Subcutaneous adipose tissue (tissue), 4 donors: ENCODE data around the gene GPR68. TPM values are rescaled to one million over a fixed set of nuclear protein-coding genes. Genes with fewer than 3 reads are reported as not detected.

Experiments
- CTCF ChIP-seq: fragments of 450-650 bp; IDR thresholded peaks from one replicate; pipeline ENCODE4 v1.5.1; 2016; ENCODE audit warnings: low read depth, mild to moderate bottlenecking, control low read depth, antibody characterized with exemption, moderate library complexity
- total RNA-seq, 4 donors: library from RNA; depleted of rRNA; stranded (reverse); fragments of >200 nt; gene quantifications; one replicate each; pipeline ENCODE4 v1.1.0, GENCODE V29; 2016

Gene GPR68
- total RNA-seq, 4 donors from 2014 or later, result 0.51 to 2.2 (median 1.2) TPM

GRCh38 chr14:91238661-91239060, 5.8 kb downstream of the GPR68 start:
- TF ChIP-seq CTCF, result no peak

DNA sequence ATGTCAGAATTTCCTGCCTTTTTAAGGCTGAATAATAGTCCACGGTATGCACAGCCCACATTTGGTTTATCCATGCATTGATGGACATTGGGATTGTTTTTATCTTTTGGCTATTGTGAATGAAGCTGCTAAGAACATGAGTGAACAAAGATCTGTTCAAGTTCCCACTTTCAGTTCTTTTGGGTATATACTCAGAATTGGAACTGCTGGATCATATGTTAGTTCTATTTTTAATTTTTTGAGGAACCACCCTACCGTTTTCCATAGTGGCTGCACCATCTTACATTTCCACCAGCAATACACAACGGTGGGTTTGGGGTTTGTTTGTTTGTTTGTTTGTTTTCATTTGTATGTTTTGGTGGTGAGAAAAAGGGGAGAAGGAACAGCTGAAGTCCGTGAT, 6.4 kb downstream of the GPR68 start:
- TF ChIP-seq CTCF, result no peak

GRCh38 chr14:91237219-91237618, 7.3 kb downstream of the GPR68 start:
- TF ChIP-seq CTCF, result no peak

GRCh38 chr14:91235841-91236240, 8.7 kb downstream of the GPR68 start:
- no peak for TF ChIP-seq CTCF

DNA sequence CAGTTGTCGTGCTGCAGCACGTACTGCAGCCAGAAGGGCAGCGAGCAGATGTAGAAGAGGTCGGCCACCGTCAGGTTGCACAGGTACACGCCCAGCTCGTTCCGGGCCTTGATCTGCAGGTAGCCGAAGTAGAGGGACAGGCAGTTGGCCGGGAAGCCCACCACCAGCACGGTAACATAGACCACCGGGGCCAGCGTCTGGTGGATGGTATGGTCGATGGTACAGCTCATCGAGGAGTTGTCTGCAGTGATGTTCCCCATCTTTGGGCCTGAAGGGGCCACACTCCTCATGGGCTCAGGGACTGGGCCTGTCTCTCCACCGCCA, 9.8 kb downstream of the GPR68 start:
- no peak for TF ChIP-seq CTCF

GRCh38 chr14:91233936-91234790, 10.3 kb downstream of the GPR68 start:
- TF ChIP-seq CTCF, result no peak

DNA sequence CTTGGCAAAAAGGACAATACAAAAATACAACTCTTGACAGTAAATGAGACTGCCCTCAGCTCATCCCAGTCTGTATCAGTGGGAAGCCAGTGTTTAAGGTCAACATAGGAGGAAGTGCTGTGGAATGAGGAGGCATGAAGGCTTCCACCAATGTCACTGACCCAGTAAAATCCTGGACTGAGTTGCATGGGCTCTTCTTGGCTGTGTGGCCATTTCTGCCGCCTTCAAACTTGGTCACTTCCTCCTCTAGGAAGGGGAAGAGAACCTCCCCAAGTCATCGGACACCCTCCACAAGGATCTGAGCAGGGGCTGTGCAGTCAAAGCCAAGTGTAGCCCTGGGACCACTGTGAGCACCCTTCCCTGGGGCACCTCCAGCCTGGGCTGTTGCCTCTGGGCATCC, 11.9 kb downstream of the GPR68 start:
- TF ChIP-seq CTCF, result no peak
